Right atrium auricular region (tissue), 2 donors: ENCODE results near the gene HINFP. TPM values are rescaled to one million over a fixed set of nuclear protein-coding genes. Genes with fewer than 3 reads are reported as not detected.
A peak's percentile ranks its signal among the peaks of the same experiment; 100 is the strongest.
"Not testable (repeated sequence)": the region's sequence is repeated elsewhere in the genome, so short reads cannot be mapped to it uniquely, and the experiment has no call there.

Experiments used
- DNase-seq: peaks from one replicate; pipeline ENCODE4 v3.0.0-alpha.2; 2019; ENCODE audit warnings: low spot score
- H3K27ac ChIP-seq, 2 donors: fragments of 200-600 bp; sonication (generic); 1 replicate in 1 of 2; 2 replicates in 1 of 2; pipeline ENCODE4 v1.5.1; 2016 to 2019
- H3K27me3 ChIP-seq, 2 donors: fragments of 200-600 bp; sonication (generic); one replicate each; pipeline versions ENCODE4 v1.5.1 to v1.6.0; 2017 to 2019
- H3K36me3 ChIP-seq: fragments of 200-600 bp; sonication (generic); one replicate; pipeline ENCODE4 v1.5.1; 2016
- H3K4me1 ChIP-seq, 2 donors: fragments of 200-600 bp; sonication (generic); one replicate each; pipeline versions ENCODE4 v1.5.1 to v1.6.0; 2017 to 2019
- H3K4me3 ChIP-seq, 2 donors: fragments of 200-600 bp; sonication (generic); 1 replicate in 1 of 2; 2 replicates in 1 of 2; pipeline ENCODE4 v1.5.1; 2017 to 2019; ENCODE audit warnings: mild to moderate bottlenecking in 1 of 2, moderate library complexity in 1 of 2
- H3K9me3 ChIP-seq, 2 donors: fragments of 200-600 bp; sonication (generic); one replicate each; pipeline ENCODE4 v1.5.1; 2019
- CTCF ChIP-seq, 2 donors: fragments of 200-600 bp; sonication (generic); IDR thresholded peaks; one replicate each; pipeline ENCODE4 v1.5.1; 2019; ENCODE audit warnings: antibody characterized with exemption in 2 of 2
- total RNA-seq, 2 donors: library from RNA; depleted of rRNA; stranded (reverse); fragments of >200 nt; gene quantifications; one replicate each; pipeline ENCODE4 v1.1.0, GENCODE V29; 2016

The HINFP gene
- total RNA-seq, 2 donors from 2014 or later, result 11.2 to 18.1 TPM

DNA sequence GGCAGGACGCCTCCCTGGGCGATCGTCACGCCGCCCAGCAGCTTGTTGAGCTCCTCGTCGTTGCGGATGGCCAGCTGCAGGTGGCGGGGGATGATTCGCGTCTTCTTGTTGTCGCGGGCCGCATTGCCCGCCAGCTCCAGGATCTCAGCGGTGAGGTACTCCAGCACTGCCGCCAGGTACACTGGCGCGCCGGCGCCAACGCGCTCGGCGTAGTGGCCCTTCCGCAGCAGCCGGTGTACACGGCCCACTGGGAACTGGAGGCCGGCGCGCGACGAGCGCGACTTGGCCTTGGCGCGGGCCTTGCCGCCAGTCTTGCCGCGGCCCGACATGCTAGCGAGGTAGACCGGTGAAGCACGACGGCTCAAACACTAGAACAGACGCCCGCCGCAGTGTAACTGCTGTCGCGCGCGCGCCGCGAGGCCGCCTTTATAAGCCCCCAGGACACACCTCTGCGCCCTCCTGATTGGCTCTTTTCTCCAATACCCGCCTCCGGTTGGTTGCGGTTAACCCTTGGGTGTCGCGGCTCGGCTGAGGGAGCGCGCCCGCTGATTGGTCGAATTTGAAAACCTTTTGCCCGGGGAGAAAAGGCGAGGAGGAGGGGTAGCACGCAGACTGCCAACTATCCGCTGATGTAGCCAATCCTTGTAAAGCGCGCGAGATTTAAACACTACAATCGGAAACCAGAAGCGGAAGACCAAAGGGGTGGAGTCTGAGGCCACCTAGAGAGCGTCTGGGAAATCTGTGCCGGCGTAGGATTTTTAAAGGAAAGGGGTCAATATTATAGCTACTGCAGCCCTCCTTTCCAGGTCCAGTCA is 26.1 kb upstream of the HINFP start:
- TF ChIP-seq CTCF (IDR thresholded peaks at IDR 0.05), result peak in 1 of 2 donors; percentile 8
- no peaks in the 10 kb centered on the region for H3K9me3 ChIP-seq
- peak; percentile 100 for DNase-seq
- peak overlapping the region; percentile 90 to 94 for H3K27ac ChIP-seq
- no peaks in the 10 kb centered on the region for H3K27me3 ChIP-seq
- H3K36me3 ChIP-seq, result peaks cover 23% of the 10 kb centered on the region
- peaks cover 0 to 31% of the 10 kb centered on the region in 2 donors for H3K4me1 ChIP-seq
- peak overlapping the region; percentile 70 to 76 for H3K4me3 ChIP-seq

GRCh38 chr11:119099711-119100110 is 21.7 kb upstream of the HINFP start:
- TF ChIP-seq CTCF (IDR thresholded peaks at IDR 0.05), result no peak
- no peak for DNase-seq
- Histone ChIP-seq H3K36me3 (peaks cover 17% of the 10 kb centered on the region), H3K4me1 (peaks cover 0 to 35% of the 10 kb centered on the region in 2 donors), H3K9me3 (no peaks in the 10 kb centered on the region), H3K27me3 (no peaks in the 10 kb centered on the region), H3K27ac (no peak overlapping the region), H3K4me3 (no peak overlapping the region)

DNA sequence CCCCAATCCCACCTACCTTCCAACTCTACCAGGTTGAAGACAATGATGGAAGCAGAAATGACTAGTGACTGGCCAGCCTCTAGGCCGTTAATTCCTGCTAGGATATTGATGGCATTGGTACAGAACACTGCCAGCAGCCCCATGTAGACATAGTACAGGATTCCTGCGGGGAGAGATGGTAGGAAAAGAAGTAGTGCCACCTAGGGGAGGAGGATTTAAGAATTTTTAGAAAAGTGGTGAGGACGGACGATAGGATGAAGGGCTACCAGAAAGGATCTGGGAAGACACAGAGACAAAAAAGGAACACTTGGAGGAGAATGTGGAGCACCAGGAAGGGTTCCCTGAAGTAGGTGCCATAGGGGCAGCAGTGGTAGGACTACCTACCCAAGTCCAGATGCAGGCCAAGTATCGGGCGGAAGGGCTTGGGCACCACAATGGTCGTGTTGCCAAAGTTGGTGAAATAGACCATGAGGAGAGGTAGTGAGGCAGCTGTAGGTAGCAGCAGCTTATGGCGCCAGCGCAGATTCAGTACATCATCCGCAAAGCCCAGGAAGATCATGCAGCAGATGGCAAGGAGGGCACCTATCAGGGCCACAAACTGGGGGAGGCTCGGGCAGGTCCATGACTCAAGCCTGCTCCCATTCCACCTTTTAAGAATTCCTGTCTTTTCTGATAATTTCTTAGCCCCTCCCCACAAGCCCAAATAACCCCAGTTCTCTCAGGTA is 21.0 kb upstream of the HINFP start:
- H3K36me3 ChIP-seq, result peaks cover 17% of the 10 kb centered on the region
- peak overlapping the region; percentile 75 to 88 for H3K4me3 ChIP-seq
- H3K27me3 ChIP-seq, result no peaks in the 10 kb centered on the region
- peaks cover 0 to 35% of the 10 kb centered on the region in 2 donors for H3K4me1 ChIP-seq
- peak in 1 of 2 donors; percentile 27 for TF ChIP-seq CTCF (IDR thresholded peaks at IDR 0.05)
- DNase-seq, result no peak
- no peak overlapping the region for H3K27ac ChIP-seq
- H3K9me3 ChIP-seq, result no peaks in the 10 kb centered on the region

- TF ChIP-seq CTCF (IDR thresholded peaks at IDR 0.05), result no peak
- peak overlapping the region; percentile 75 to 88 for H3K4me3 ChIP-seq
- no peaks in the 10 kb centered on the region for H3K9me3 ChIP-seq
- peak overlapping the region; percentile 87 to 93 for H3K27ac ChIP-seq
- H3K27me3 ChIP-seq, result no peaks in the 10 kb centered on the region
- DNase-seq, result no peak
- H3K36me3 ChIP-seq, result peaks cover 17% of the 10 kb centered on the region
- H3K4me1 ChIP-seq, result peaks cover 0 to 32% of the 10 kb centered on the region in 2 donors
Observed at GRCh38 chr11:119100994-119101758, 20.2 kb upstream of the HINFP start.

DNA sequence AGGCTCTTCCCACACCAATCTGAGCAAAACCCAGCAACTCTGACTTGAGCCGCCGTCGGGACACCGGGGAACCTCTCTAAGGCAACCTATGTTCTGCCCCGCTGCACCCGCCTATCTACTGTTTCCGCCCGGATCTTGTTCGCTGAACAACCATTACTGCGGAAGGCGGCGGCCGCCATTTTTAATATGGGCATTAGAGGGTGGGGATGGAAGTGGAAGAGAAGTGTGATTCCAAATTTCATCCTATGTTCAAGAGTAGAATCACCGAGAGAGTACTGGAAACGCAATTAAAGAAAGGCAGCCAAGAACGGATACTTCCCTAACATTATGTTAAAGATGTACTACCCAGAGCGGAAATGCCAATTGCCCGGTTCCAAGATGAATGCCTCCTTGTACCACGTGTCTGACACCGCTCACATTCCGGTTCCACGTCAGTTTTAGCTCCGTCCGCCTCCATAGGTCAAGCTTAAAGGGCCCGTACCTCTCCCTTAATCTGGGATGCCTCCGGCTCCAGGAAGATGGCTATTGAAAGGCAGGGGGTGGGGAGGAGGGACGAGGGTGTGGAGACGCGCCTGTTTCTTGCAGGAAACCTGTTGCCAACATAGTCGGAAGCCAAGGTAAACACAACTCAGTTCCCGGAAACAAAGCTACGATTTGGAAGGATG is 19.5 kb upstream of the HINFP start, which contains the start of gene DPAGT1:
Gene DPAGT1 (minus strand): TSS at position 95 of the 665 bp plus-strand sequence. CDS start 198 bp downstream, outside the sequence.
- peak within 1 kb of the TSS; percentile 87 to 93 for H3K27ac ChIP-seq
- H3K4me1 ChIP-seq, result peaks cover 0 to 39% of the 10 kb centered on the region in 2 donors
- DNase-seq, result peak; percentile 97
- peaks cover 12% of the 10 kb centered on the region for H3K36me3 ChIP-seq
- no peaks in the 10 kb centered on the region for H3K9me3 ChIP-seq
- H3K4me3 ChIP-seq, result peak within 1 kb of the TSS; percentile 75 to 88
- no peak for TF ChIP-seq CTCF (IDR thresholded peaks at IDR 0.05)
- no peaks in the 10 kb centered on the region for H3K27me3 ChIP-seq

DNA sequence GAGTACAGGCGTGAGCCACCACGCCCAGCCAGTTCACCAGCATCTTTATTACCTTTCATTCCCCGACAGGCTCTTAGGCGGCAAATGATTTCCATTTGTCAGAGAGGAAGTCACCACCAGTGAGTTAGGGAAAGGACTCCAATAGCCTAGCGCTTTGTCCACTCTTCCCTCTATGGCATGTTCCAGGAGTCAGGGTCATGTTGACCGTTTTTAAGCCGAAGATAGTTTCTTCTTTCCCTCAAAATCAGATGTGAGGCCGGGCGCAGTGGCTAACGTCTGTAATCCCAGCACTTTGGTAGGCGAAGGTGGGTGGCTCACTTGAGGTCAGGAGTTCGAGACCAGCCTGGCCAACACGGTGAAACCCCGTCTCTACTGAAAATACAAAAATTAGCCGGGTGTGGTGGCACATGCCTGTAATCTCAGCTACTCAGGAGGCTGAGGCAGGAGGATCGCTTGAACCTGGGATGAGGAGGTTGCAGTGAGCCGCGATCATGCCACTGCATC is 18.2 kb upstream of the HINFP start:
- not testable (repeated sequence) for DNase-seq, H3K36me3 ChIP-seq, H3K27me3 ChIP-seq, H3K9me3 ChIP-seq
- H3K4me1 ChIP-seq, result peaks cover 0 to 43% of the 10 kb centered on the region in 2 donors
- H3K4me3 ChIP-seq, result peak overlapping the region; percentile 2 to 88
- H3K27ac ChIP-seq, result peak overlapping the region; percentile 87 to 93
